Neural cell (in vitro differentiated cells): ENCODE data around the gene ARL15. TPM values are rescaled to one million over a fixed set of nuclear protein-coding genes. Genes with fewer than 3 reads are reported as not detected.

Source experiments
- H2AFZ ChIP-seq: fragments of 200-600, 300-800 bp; sonication (generic), shearing (Covaris generic); 2 replicates; pipeline ENCODE4 v1.6.0; 2014; ENCODE audit warnings: low read depth, mild to moderate bottlenecking, antibody characterized with exemption, low read length, moderate library complexity
- H3F3A ChIP-seq: fragments of 200-600 bp; shearing (Covaris generic); 2 replicates; pipeline ENCODE4 v1.6.1; 2016; ENCODE audit warnings: mild to moderate bottlenecking, moderate library complexity, mixed read lengths, antibody characterized with exemption, low read length; ENCODE audit not compliant: insufficient read depth, poor library complexity, severe bottlenecking
- H3K27ac ChIP-seq: fragments of 200-600, 300-800 bp; sonication (generic), shearing (Covaris generic); 2 replicates; pipeline ENCODE4 v1.5.1; 2014; ENCODE audit warnings: mild to moderate bottlenecking, low read length, moderate library complexity
- H3K27me3 ChIP-seq: fragments of 300-800, 200-600 bp; sonication (generic), shearing (Covaris generic); 2 replicates; pipeline ENCODE4 v1.6.0; 2014; ENCODE audit warnings: mild to moderate bottlenecking, low read depth, low read length, moderate library complexity; ENCODE audit not compliant: insufficient read depth
- H3K36me3 ChIP-seq: fragments of 300-800, 200-600 bp; sonication (generic), shearing (Covaris generic); 2 replicates; pipeline ENCODE4 v1.5.1; 2014; ENCODE audit warnings: mild to moderate bottlenecking, antibody characterized with exemption, low read length, moderate library complexity; ENCODE audit not compliant: insufficient read depth
- H3K4me2 ChIP-seq: fragments of 300-800, 200-600 bp; sonication (generic), shearing (Covaris generic); 2 replicates; pipeline ENCODE4 v1.6.0; 2014; ENCODE audit warnings: mild to moderate bottlenecking, low read length
- H3K4me3 ChIP-seq: fragments of 300-800, 200-600 bp; sonication (generic), shearing (Covaris generic); 2 replicates; pipeline ENCODE4 v1.5.1; 2014; ENCODE audit warnings: mild to moderate bottlenecking, low read length, moderate library complexity
- H3K79me2 ChIP-seq: fragments of 200-600 bp; shearing (Covaris generic); replicated peaks from 2 replicates; pipeline ENCODE4 v1.6.0; 2014; ENCODE audit warnings: mild to moderate bottlenecking, low read length, moderate library complexity; ENCODE audit not compliant: insufficient read depth
- H3K9ac ChIP-seq: fragments of 300-800, 200-600 bp; sonication (generic), shearing (Covaris generic); 2 replicates; pipeline ENCODE4 v1.6.1; 2016; ENCODE audit warnings: mild to moderate bottlenecking, low read length, mixed read lengths
- H3K9me2 ChIP-seq: fragments of 200-600 bp; shearing (Covaris generic); 2 replicates; pipeline ENCODE4 v1.6.1; 2016; ENCODE audit warnings: mild to moderate bottlenecking, low read length, mixed read lengths; ENCODE audit not compliant: insufficient read depth
- H3K9me3 ChIP-seq: fragments of 200-600, 300-800 bp; sonication (generic), shearing (Covaris generic); 2 replicates; pipeline ENCODE4 v1.6.1; 2016; ENCODE audit warnings: mild to moderate bottlenecking, mixed run types, low read length, moderate library complexity, mixed read lengths
- H4K20me1 ChIP-seq: fragments of 200-600 bp; shearing (Covaris generic); 2 replicates; pipeline ENCODE4 v1.6.1; 2016; ENCODE audit warnings: mild to moderate bottlenecking, mixed run types; ENCODE audit not compliant: insufficient read depth
- CTCF ChIP-seq: fragments of 450-650 bp; IDR thresholded peaks from 2 replicates; pipeline ENCODE4 v1.5.1; 2014; ENCODE audit warnings: antibody characterized with exemption, mild to moderate bottlenecking, moderate library complexity; ENCODE audit not compliant: poor library complexity, severe bottlenecking
- EP300 ChIP-seq: fragments of 450-650 bp; conservative IDR thresholded peaks from 2 replicates; pipeline ENCODE4 v1.6.1; 2014; ENCODE audit warnings: antibody characterized with exemption, mild to moderate bottlenecking, moderate library complexity; ENCODE audit not compliant: poor library complexity, severe bottlenecking
- EZH2 ChIP-seq: fragments of 200-600, 300-800 bp; shearing (Covaris generic), sonication (generic); IDR thresholded peaks from 2 replicates; pipeline ENCODE4 v1.6.1; 2014; ENCODE audit warnings: antibody characterized with exemption, low read length, borderline replicate concordance, mild to moderate bottlenecking; ENCODE audit not compliant: insufficient read depth, poor library complexity, severe bottlenecking
- MXI1 ChIP-seq: fragments of 450-650 bp; conservative IDR thresholded peaks from 2 replicates; pipeline ENCODE4 v1.6.1; 2014; ENCODE audit warnings: antibody characterized with exemption, mild to moderate bottlenecking; ENCODE audit not compliant: poor library complexity, severe bottlenecking
- POLR2AphosphoS5 ChIP-seq: IDR thresholded peaks from 2 replicates; pipeline ENCODE4 v1.6.1; 2012
- RAD21 ChIP-seq: fragments of 450-650 bp; conservative IDR thresholded peaks from 2 replicates; pipeline ENCODE4 v1.6.1; 2014; ENCODE audit warnings: antibody characterized with exemption, mild to moderate bottlenecking, moderate library complexity
- SMC3 ChIP-seq: fragments of 450-650 bp; conservative IDR thresholded peaks from 2 replicates; pipeline ENCODE4 v1.6.1; 2014; ENCODE audit warnings: antibody characterized with exemption, mild to moderate bottlenecking, moderate library complexity; ENCODE audit not compliant: poor library complexity
- TAF1 ChIP-seq: IDR thresholded peaks from 2 replicates; pipeline ENCODE4 v1.6.1; 2012; ENCODE audit warnings: low read depth
- polyA plus RNA-seq: library from polyadenylated mRNA; depleted of rRNA; stranded (reverse); fragments of >200 nt; gene quantifications from 2 replicates; pipeline ENCODE4 v1.2.3, GENCODE V29; 2014
- TF ChIP-seq, protein P1 (sequence below): IDR thresholded peaks from 2 replicates; pipeline ENCODE4 v1.6.1; 2012; ENCODE audit warnings: borderline replicate concordance

ARL15 gene
- polyA plus RNA-seq, 1 donor from 2014 or later = 51.9 TPM

GRCh38 chr5:54315736-54316528 lies 5.6 kb upstream of the ARL15 start:
- Histone ChIP-seq H3K27me3 (peaks cover 13% of the 10 kb centered on the region), H3F3A (no peaks in the 10 kb centered on the region), H3K36me3 (no peaks in the 10 kb centered on the region), H3K79me2 (no peaks in the 10 kb centered on the region), H2AFZ (no peak overlapping the region), H4K20me1 (no peaks in the 10 kb centered on the region), H3K9ac (no peak overlapping the region), H3K9me3 (no peaks in the 10 kb centered on the region), H3K4me3 (no peak overlapping the region), H3K27ac (peak overlapping the region; percentile 12), H3K9me2 (no peaks in the 10 kb centered on the region), H3K4me2 (no peak overlapping the region)
- TF ChIP-seq TAF1 (no peak), EP300 (peak; percentile 63), SMC3 (no peak), MXI1 (no peak), POLR2AphosphoS5 (peak; percentile 58), EZH2 (no peak), RAD21 (no peak), CTCF (no peak)
- TF ChIP-seq, protein P1, sequence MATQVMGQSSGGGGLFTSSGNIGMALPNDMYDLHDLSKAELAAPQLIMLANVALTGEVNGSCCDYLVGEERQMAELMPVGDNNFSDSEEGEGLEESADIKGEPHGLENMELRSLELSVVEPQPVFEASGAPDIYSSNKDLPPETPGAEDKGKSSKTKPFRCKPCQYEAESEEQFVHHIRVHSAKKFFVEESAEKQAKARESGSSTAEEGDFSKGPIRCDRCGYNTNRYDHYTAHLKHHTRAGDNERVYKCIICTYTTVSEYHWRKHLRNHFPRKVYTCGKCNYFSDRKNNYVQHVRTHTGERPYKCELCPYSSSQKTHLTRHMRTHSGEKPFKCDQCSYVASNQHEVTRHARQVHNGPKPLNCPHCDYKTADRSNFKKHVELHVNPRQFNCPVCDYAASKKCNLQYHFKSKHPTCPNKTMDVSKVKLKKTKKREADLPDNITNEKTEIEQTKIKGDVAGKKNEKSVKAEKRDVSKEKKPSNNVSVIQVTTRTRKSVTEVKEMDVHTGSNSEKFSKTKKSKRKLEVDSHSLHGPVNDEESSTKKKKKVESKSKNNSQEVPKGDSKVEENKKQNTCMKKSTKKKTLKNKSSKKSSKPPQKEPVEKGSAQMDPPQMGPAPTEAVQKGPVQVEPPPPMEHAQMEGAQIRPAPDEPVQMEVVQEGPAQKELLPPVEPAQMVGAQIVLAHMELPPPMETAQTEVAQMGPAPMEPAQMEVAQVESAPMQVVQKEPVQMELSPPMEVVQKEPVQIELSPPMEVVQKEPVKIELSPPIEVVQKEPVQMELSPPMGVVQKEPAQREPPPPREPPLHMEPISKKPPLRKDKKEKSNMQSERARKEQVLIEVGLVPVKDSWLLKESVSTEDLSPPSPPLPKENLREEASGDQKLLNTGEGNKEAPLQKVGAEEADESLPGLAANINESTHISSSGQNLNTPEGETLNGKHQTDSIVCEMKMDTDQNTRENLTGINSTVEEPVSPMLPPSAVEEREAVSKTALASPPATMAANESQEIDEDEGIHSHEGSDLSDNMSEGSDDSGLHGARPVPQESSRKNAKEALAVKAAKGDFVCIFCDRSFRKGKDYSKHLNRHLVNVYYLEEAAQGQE = peak; percentile 53

DNA sequence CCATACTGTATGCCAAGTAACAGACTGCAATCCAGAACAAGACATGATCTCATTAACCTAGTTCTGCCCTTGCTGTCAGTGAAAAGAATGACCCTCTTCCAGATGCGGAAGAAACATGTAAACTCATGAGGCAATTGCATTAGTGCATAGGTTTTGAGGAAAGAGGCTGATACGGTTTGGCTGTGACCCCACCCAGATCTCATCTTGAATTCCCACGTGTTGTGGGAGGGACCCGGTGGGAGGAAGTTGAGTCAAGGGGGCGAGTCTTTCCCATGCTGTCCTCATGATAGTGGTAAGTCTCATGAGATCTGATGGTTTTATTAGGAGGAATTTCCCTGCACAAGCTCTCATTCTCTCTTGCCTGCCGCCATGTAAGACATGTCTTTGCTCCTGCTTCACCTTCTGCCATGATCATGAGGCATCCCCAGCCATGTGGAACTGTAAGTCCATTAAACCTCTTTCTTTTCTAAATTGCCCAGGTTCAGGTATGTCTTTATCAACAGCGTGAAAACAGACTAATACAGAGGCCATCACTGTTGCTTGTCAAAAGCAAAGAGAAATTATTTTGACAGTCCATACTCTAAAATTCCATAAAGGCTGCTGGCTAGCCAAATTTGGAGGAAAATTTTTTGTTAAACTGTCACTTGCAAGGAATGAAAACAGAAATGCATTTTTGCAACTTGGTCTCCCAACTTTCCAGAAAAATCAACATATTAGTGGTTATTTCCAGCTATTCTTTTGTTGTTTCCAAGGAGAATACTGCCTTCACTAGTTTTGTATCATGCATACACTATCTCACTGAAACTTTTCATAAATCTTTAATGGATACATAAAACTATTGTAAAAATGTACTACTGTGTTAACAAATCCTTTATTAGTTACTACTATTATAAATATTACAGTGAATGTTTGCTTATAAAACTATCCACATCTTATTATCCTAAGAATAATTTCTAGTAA lies 3.2 kb upstream of the ARL15 start:
- Histone ChIP-seq H2AFZ (no peak overlapping the region), H3F3A (no peaks in the 10 kb centered on the region), H3K4me2 (no peak overlapping the region), H3K9ac (no peak overlapping the region), H3K79me2 (peaks cover 9% of the 10 kb centered on the region), H3K36me3 (no peaks in the 10 kb centered on the region), H3K9me2 (no peaks in the 10 kb centered on the region), H3K9me3 (no peaks in the 10 kb centered on the region), H4K20me1 (no peaks in the 10 kb centered on the region), H3K27ac (no peak overlapping the region), H3K27me3 (peaks cover 13% of the 10 kb centered on the region), H3K4me3 (no peak overlapping the region)
- TF ChIP-seq EZH2 (no peak), TAF1 (no peak), SMC3 (no peak), POLR2AphosphoS5 (no peak), CTCF (no peak), MXI1 (no peak), RAD21 (no peak), EP300 (no peak)
- TF ChIP-seq, protein P1 = no peak
